Naive thymus-derived CD4-positive, alpha-beta T cell (primary cell): ENCODE measurements around the gene NUP210L. TPM values are rescaled to one million over a fixed set of nuclear protein-coding genes. Genes with fewer than 3 reads are reported as not detected.

Experiments used
- ATAC-seq: fragments of 150-1000 bp; cut with Tn5 transposase; 2 replicates; pipeline ENCODE4 v1.10.0; 2021; ENCODE audit warnings: mild to moderate bottlenecking, moderate library complexity
- CTCF ChIA-PET: fragments of 350-600 bp; sonication (Branson Sonifier 250); formaldehyde crosslinking; loops from one replicate; lab custom pipeline; 2021; ENCODE audit warnings: antibody characterized with exemption; lab: Charles Lee
- POLR2A ChIA-PET: fragments of 350-600 bp; sonication (Branson Sonifier 250); formaldehyde crosslinking; loops from one replicate; lab custom pipeline; 2021; ENCODE audit warnings: antibody characterized with exemption, inconsistent platforms; lab: Charles Lee
- DNase-seq, 9 donors: peaks; one replicate each; pipeline versions ENCODE4 v3.0.0 to v3.0.0-alpha.2; 2020 to 2022; ENCODE audit warnings: mixed read lengths in 1 of 9
- H3K27ac ChIP-seq: one replicate; pipeline ENCODE4 v1.7.0; 2013; ENCODE audit warnings: mild to moderate bottlenecking, low read depth, low read length, moderate library complexity
- H3K27me3 ChIP-seq, 2 donors: one replicate each; pipeline ENCODE4 v1.7.0; 2013; ENCODE audit warnings: low read length in 2 of 2, mild to moderate bottlenecking in 2 of 2, moderate library complexity in 2 of 2; ENCODE audit not compliant: control insufficient read depth in 2 of 2, insufficient read depth in 2 of 2
- H3K36me3 ChIP-seq, 3 experiments: 1 replicate in 2 of 3; 2 replicates in 1 of 3; pipeline ENCODE4 v1.7.0; 2013; ENCODE audit warnings: low read length in 3 of 3, mild to moderate bottlenecking in 3 of 3, moderate library complexity in 1 of 3; ENCODE audit not compliant: insufficient read depth in 3 of 3, control insufficient read depth in 2 of 3
- H3K4me1 ChIP-seq, 2 donors: one replicate each; pipeline ENCODE4 v1.7.0; 2013; ENCODE audit warnings: low read length in 2 of 2, mild to moderate bottlenecking in 2 of 2, moderate library complexity in 1 of 2; ENCODE audit not compliant: control insufficient read depth in 2 of 2, insufficient read depth in 2 of 2
- H3K4me3 ChIP-seq: 2 replicates; pipeline ENCODE4 v1.7.0; 2013; ENCODE audit warnings: mild to moderate bottlenecking, low read length
- H3K9me3 ChIP-seq, 3 experiments: 1 replicate in 2 of 3; 2 replicates in 1 of 3; pipeline ENCODE4 v1.7.0; 2013; ENCODE audit warnings: low read length in 3 of 3; ENCODE audit not compliant: control insufficient read depth in 2 of 3
- H3K27ac Mint-ChIP-seq, 9 donors: one replicate each; pipeline ENCODE4 v1.8.0; 2020 to 2022; ENCODE audit warnings: mixed read lengths in 9 of 9, mild to moderate bottlenecking in 8 of 9, moderate library complexity in 5 of 9, inconsistent platforms in 2 of 9
- H3K27me3 Mint-ChIP-seq, 5 donors: one replicate each; pipeline ENCODE4 v1.8.0; 2021 to 2022; ENCODE audit warnings: mixed read lengths in 5 of 5, mild to moderate bottlenecking in 1 of 5
- H3K36me3 Mint-ChIP-seq, 5 donors: one replicate each; pipeline ENCODE4 v1.8.0; 2020 to 2022; ENCODE audit warnings: mixed read lengths in 5 of 5, mild to moderate bottlenecking in 3 of 5, inconsistent platforms in 1 of 5
- H3K4me1 Mint-ChIP-seq, 7 donors: one replicate each; pipeline ENCODE4 v1.8.0; 2020 to 2022; ENCODE audit warnings: mixed read lengths in 7 of 7, mild to moderate bottlenecking in 3 of 7, inconsistent platforms in 1 of 7
- H3K4me3 Mint-ChIP-seq, 10 donors: one replicate each; pipeline ENCODE4 v1.8.0; 2020 to 2022; ENCODE audit warnings: mild to moderate bottlenecking in 10 of 10, mixed read lengths in 10 of 10, moderate library complexity in 6 of 10, inconsistent platforms in 2 of 10
- H3K9me3 Mint-ChIP-seq, 11 donors: one replicate each; pipeline ENCODE4 v1.8.0; 2020 to 2022; ENCODE audit warnings: mixed read lengths in 11 of 11, mild to moderate bottlenecking in 4 of 11, inconsistent platforms in 1 of 11, moderate library complexity in 1 of 11
- intact Hi-C, 2 donors: fragments of 100-400 bp; cut with micrococcal nuclease; formaldehyde crosslinking; loops; one replicate each; pipeline ENCODE4 v1.15.1; 2023
- polyA plus RNA-seq, 2 donors: library from polyadenylated mRNA; unstranded; fragments of 300-500 nt; fragmentation: Illumina TruSeq; gene quantifications; one replicate each; pipeline ENCODE4 v1.2.3, GENCODE V29; 2021
- total RNA-seq, 6 experiments: library from RNA in 5 of 6; stranded (reverse) in 5 of 6; gene quantifications; 1 replicate in 5 of 6; 2 replicates in 1 of 6; pipeline ENCODE4 v1.2.3 and lab custom pipeline; 2021 to 2026

NUP210L gene
- total and polyA plus RNA-seq, 7 experiments from 2014 or later = 0.11 to 0.16 (median 0.15) TPM; not detected in 3

- ChIA-PET CTCF (interaction anchor here (0.6 to 8.0 kb wide), 7 partner anchors 26 to 273 kb away, joined by 3 to 84 read pairs (median 3); partner anchors contain the start of gene NUP210L), POLR2A (interaction anchor here (0.5 to 10.4 kb wide), 45 partner anchors 10 to 451 kb away, joined by 3 to 157 read pairs (median 7); partner anchors contain the start of genes ATP8B2, CHTOP, CREB3L4 and CRTC2)
- Mint-ChIP-seq H3K4me3 (peak overlapping the region; percentile 83 to 99 (median 96)), H3K27me3 (peaks cover 0 to 4% (median 2%) of the 10 kb centered on the region in 5 donors), H3K36me3 (peaks cover 10 to 34% (median 31%) of the 10 kb centered on the region in 5 donors), H3K27ac (peak overlapping the region; percentile 92 to 100 (median 99)), H3K9me3 (peaks cover 0 to 10% (median 0%) of the 10 kb centered on the region in 11 donors), H3K4me1 (peaks cover 29 to 60% (median 44%) of the 10 kb centered on the region in 7 donors)
- peaks cover 26 to 34% of the 10 kb centered on the region in 2 donors for H3K4me1 ChIP-seq
- intact Hi-C loops = loop anchor here (2.0 to 10.0 kb wide), 5 partner anchors 32 to 456 kb away; partner anchors contain the start of genes ATP8B2 (in 1 of the 2), CRTC2 (in 1 of the 2), ILF2 (in 1 of the 2) and NUP210L (in 1 of the 2)
- H3K27ac ChIP-seq = peak overlapping the region; percentile 99
- DNase-seq (no peak), ATAC-seq (no peak)
- no peaks in the 10 kb centered on the region for H3K27me3 ChIP-seq
- no peaks in the 10 kb centered on the region for H3K9me3 ChIP-seq
- H3K4me3 ChIP-seq = peak overlapping the region; percentile 82
- peaks cover 7 to 43% (median 29%) of the 10 kb centered on the region in 3 experiments for H3K36me3 ChIP-seq
These were observed 163.7 kb downstream of the NUP210L start for GRCh38 chr1:153991151-153991630.

GRCh38 chr1:153990468-153991150, 164.3 kb downstream of the NUP210L start, which contains the start of gene RPS27:
RPS27 (plus strand) TSS chr1:153990762; CDS start chr1:153990797, 35 bp downstream.
- peaks cover 2 to 8% (median 4%) of the 10 kb centered on the region in 5 donors for H3K27me3 Mint-ChIP-seq
- Histone ChIP-seq H3K4me3 (peak within 1 kb of the TSS; percentile 82), H3K9me3 (no peaks in the 10 kb centered on the region), H3K4me1 (peaks cover 26 to 34% of the 10 kb centered on the region in 2 donors), H3K27me3 (no peaks in the 10 kb centered on the region), H3K27ac (peak within 1 kb of the TSS; percentile 99), H3K36me3 (peaks cover 7 to 41% (median 29%) of the 10 kb centered on the region in 3 experiments)
- H3K9me3 Mint-ChIP-seq = peaks cover 0 to 10% (median 0%) of the 10 kb centered on the region in 11 donors
- H3K4me3 Mint-ChIP-seq = peak within 1 kb of the TSS; percentile 83 to 99 (median 96)
- DNase-seq (peak; percentile 76 to 97 (median 92)), ATAC-seq (peak; percentile 90)
- peaks cover 8 to 31% (median 29%) of the 10 kb centered on the region in 5 donors for H3K36me3 Mint-ChIP-seq
- H3K4me1 Mint-ChIP-seq = peaks cover 32 to 62% (median 44%) of the 10 kb centered on the region in 7 donors
- H3K27ac Mint-ChIP-seq = peak within 1 kb of the TSS; percentile 92 to 100 (median 99)
- ChIA-PET POLR2A (interaction anchor here (0.5 to 10.4 kb wide), 64 partner anchors 10 to 567 kb away, joined by 3 to 157 read pairs (median 4); partner anchors contain the start of genes ATP8B2, CHTOP, CREB3L4 and CRTC2), CTCF (interaction anchor here (0.6 to 8.0 kb wide), 9 partner anchors 13 to 287 kb away, joined by 3 to 84 read pairs (median 3); partner anchors contain the start of genes DENND4B, JTB and NUP210L)
- intact Hi-C loops = loop anchor here (1.0 to 10.0 kb wide), 22 partner anchors 13 to 568 kb away; partner anchors contain the start of genes CRTC2 (in 2 of the 2), HAX1 (in 2 of the 2), JTB (in 2 of the 2) and SLC39A1 (in 2 of the 2)

GRCh38 chr1:153987621-153988020, 167.3 kb downstream of the NUP210L start:
- peak overlapping the region in 6 of 9 donors; percentile 80 to 93 (median 88) for H3K27ac Mint-ChIP-seq
- intact Hi-C loops = loop anchor here in 1 of 2 donors (2.0 to 10.0 kb wide), 2 partner anchors 31 to 473 kb away; no protein-coding TSS in a partner anchor
- Histone ChIP-seq H3K4me3 (no peak overlapping the region), H3K36me3 (peaks cover 3 to 15% (median 10%) of the 10 kb centered on the region in 3 experiments), H3K27me3 (no peaks in the 10 kb centered on the region), H3K9me3 (no peaks in the 10 kb centered on the region), H3K27ac (no peak overlapping the region), H3K4me1 (peaks cover 22% of the 10 kb centered on the region in 2 donors)
- H3K4me3 Mint-ChIP-seq = peak overlapping the region in 2 of 10 donors; percentile 34 to 66
- no peak for ATAC-seq
- peaks cover 0 to 10% (median 0%) of the 10 kb centered on the region in 11 donors for H3K9me3 Mint-ChIP-seq
- DNase-seq = no peak
- H3K27me3 Mint-ChIP-seq = peaks cover 2 to 21% (median 9%) of the 10 kb centered on the region in 5 donors
- POLR2A ChIA-PET = interaction anchor here (0.5 to 10.4 kb wide), 12 partner anchors 10 to 218 kb away, joined by 3 to 157 read pairs (median 8); partner anchors contain the start of genes CREB3L4, CRTC2, DENND4B and GATAD2B
- H3K4me1 Mint-ChIP-seq = peaks cover 32 to 51% (median 38%) of the 10 kb centered on the region in 7 donors
- peaks cover 2 to 18% (median 13%) of the 10 kb centered on the region in 5 donors for H3K36me3 Mint-ChIP-seq
- CTCF ChIA-PET = interaction anchor here (0.6 to 8.0 kb wide), 11 partner anchors 10 to 194 kb away, joined by 3 to 84 read pairs (median 11); partner anchors contain the start of genes CREB3L4, GATAD2B and JTB

- CTCF ChIA-PET = interaction anchor here (0.7 to 8.0 kb wide), 22 partner anchors 8 to 414 kb away, joined by 3 to 84 read pairs (median 5); partner anchors contain the start of genes CREB3L4, DENND4B, GATAD2B and JTB
- H3K4me1 ChIP-seq = peaks cover 7 to 8% of the 10 kb centered on the region in 2 donors
- no peak for ATAC-seq
- Mint-ChIP-seq H3K4me3 (peak within 1 kb of the TSS; percentile 36 to 74 (median 70)), H3K27ac (peak within 1 kb of the TSS; percentile 72 to 94 (median 88)), H3K4me1 (peaks cover 19 to 38% (median 24%) of the 10 kb centered on the region in 7 donors), H3K27me3 (peaks cover 2 to 21% (median 9%) of the 10 kb centered on the region in 5 donors), H3K9me3 (peaks cover 0 to 6% (median 0%) of the 10 kb centered on the region in 11 donors), H3K36me3 (peaks cover 0 to 6% (median 1%) of the 10 kb centered on the region in 5 donors)
- H3K27ac ChIP-seq = peak within 1 kb of the TSS; percentile 53
- H3K27me3 ChIP-seq = no peaks in the 10 kb centered on the region
- intact Hi-C loops = loop anchor here (1.0 to 10.0 kb wide), 9 partner anchors 9 to 477 kb away; partner anchors contain the start of gene JTB (in 2 of the 2)
- no peaks in the 10 kb centered on the region for H3K9me3 ChIP-seq
- no peak within 1 kb of the TSS for H3K4me3 ChIP-seq
- H3K36me3 ChIP-seq = peaks cover 0 to 6% (median 0%) of the 10 kb centered on the region in 3 experiments
- DNase-seq = no peak
- POLR2A ChIA-PET = interaction anchor here (0.7 to 10.4 kb wide), 13 partner anchors 9 to 202 kb away, joined by 3 to 157 read pairs (median 7); partner anchors contain the start of genes CREB3L4, CRTC2, DENND4B and GATAD2B
These were observed 168.7 kb downstream of the NUP210L start, which contains the start of gene RAB13 for GRCh38 chr1:153985941-153986761. RAB13 (minus strand) TSS chr1:153986339; CDS start chr1:153986236, 103 bp downstream.

- H3K4me3 Mint-ChIP-seq = peak overlapping the region; percentile 19 to 69 (median 53)
- Histone ChIP-seq H3K27ac (no peak overlapping the region), H3K36me3 (no peaks in the 10 kb centered on the region), H3K27me3 (no peaks in the 10 kb centered on the region), H3K4me1 (peaks cover 7 to 8% of the 10 kb centered on the region in 2 donors), H3K9me3 (no peaks in the 10 kb centered on the region), H3K4me3 (no peak overlapping the region)
- peaks cover 0 to 2% (median 0%) of the 10 kb centered on the region in 5 donors for H3K36me3 Mint-ChIP-seq
- ChIA-PET CTCF (interaction anchor here (0.6 to 8.0 kb wide), 10 partner anchors 18 to 413 kb away, joined by 3 to 84 read pairs (median 6); partner anchors contain the start of genes CREB3L4 and GATAD2B), POLR2A (interaction anchor here (0.9 to 10.4 kb wide), 6 partner anchors 8 to 201 kb away, joined by 4 to 157 read pairs (median 11); partner anchors contain the start of genes CREB3L4, CRTC2 and JTB)
- H3K9me3 Mint-ChIP-seq = peaks cover 0 to 2% (median 0%) of the 10 kb centered on the region in 11 donors
- H3K27ac Mint-ChIP-seq = peak overlapping the region in 6 of 9 donors; percentile 2 to 83 (median 29)
- ATAC-seq = peak; percentile 31
- no peak for DNase-seq
- intact Hi-C loops = loop anchor here in 1 of 2 donors (10.0 kb wide), 1 partner anchor 471 kb away; no protein-coding TSS in a partner anchor
- peaks cover 16 to 32% (median 20%) of the 10 kb centered on the region in 7 donors for H3K4me1 Mint-ChIP-seq
- H3K27me3 Mint-ChIP-seq = peaks cover 0 to 21% (median 9%) of the 10 kb centered on the region in 5 donors
These were observed 169.4 kb downstream of the NUP210L start for GRCh38 chr1:153985341-153985912.
